Measurements from ENCODE around the gene TBCD.

DNA sequence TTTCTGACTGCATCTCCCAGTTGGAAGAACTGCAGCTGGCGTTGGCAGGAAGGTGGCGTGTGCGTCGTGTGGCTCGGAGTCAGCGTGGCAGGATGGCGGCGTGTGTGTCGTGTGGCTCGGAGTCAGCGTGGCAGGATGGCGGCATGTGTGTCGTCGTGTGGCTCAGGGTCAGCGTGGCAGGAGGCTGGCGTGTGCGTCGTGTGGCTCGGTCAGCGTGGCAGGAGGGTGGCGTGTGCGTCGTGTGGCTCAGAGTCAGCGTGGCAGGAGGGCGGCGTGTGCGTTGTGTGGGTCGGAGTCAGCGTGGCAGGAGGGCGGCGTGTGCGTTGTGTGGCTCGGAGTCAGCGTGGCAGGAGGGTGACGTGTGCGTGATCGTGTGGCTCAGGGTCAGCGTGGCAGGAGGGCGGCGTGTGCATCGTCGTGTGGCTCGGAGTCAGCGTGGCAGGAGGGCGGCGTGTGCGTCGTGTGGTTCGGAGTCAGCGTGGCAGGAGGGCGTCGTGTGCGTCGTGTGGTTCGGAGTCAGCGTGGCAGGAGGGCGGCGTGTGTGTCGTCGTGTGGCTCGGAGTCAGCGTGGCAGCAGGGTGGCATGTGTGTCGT lies 49.6 kb downstream of the TBCD start:
- TF ChIP-seq, protein P1, sequence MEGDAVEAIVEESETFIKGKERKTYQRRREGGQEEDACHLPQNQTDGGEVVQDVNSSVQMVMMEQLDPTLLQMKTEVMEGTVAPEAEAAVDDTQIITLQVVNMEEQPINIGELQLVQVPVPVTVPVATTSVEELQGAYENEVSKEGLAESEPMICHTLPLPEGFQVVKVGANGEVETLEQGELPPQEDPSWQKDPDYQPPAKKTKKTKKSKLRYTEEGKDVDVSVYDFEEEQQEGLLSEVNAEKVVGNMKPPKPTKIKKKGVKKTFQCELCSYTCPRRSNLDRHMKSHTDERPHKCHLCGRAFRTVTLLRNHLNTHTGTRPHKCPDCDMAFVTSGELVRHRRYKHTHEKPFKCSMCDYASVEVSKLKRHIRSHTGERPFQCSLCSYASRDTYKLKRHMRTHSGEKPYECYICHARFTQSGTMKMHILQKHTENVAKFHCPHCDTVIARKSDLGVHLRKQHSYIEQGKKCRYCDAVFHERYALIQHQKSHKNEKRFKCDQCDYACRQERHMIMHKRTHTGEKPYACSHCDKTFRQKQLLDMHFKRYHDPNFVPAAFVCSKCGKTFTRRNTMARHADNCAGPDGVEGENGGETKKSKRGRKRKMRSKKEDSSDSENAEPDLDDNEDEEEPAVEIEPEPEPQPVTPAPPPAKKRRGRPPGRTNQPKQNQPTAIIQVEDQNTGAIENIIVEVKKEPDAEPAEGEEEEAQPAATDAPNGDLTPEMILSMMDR (tag by site-specific recombination; IDR thresholded peaks at IDR 0.05) = no peak
- TF ChIP-seq SP3 (tag by site-specific recombination; IDR thresholded peaks at IDR 0.05) (no peak), ZNF610 (tag by site-specific recombination; IDR thresholded peaks at IDR 0.05; ENCODE audit: borderline replicate concordance) (no peak), ZNF239 (tag by site-specific recombination; IDR thresholded peaks at IDR 0.05) (no peak), KLF16 (tag by site-specific recombination; IDR thresholded peaks at IDR 0.05) (no peak), YY1 (tag by site-specific recombination; IDR thresholded peaks at IDR 0.05) (no peak), ZNF530 (tag by site-specific recombination; IDR thresholded peaks at IDR 0.05; ENCODE audit: low read depth) (no peak), SETDB1 (IDR thresholded peaks at IDR 0.05; ENCODE audit: insufficient read length, low read length) (no peak), ZNF510 (tag by site-specific recombination; IDR thresholded peaks at IDR 0.05; ENCODE audit: insufficient replicate concordance) (no peak)
- TF ChIP-seq, protein P2, sequence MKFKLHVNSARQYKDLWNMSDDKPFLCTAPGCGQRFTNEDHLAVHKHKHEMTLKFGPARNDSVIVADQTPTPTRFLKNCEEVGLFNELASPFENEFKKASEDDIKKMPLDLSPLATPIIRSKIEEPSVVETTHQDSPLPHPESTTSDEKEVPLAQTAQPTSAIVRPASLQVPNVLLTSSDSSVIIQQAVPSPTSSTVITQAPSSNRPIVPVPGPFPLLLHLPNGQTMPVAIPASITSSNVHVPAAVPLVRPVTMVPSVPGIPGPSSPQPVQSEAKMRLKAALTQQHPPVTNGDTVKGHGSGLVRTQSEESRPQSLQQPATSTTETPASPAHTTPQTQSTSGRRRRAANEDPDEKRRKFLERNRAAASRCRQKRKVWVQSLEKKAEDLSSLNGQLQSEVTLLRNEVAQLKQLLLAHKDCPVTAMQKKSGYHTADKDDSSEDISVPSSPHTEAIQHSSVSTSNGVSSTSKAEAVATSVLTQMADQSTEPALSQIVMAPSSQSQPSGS (tag by site-specific recombination; IDR thresholded peaks at IDR 0.05; ENCODE audit: low read depth) = no peak
- TF ChIP-seq, protein P3, sequence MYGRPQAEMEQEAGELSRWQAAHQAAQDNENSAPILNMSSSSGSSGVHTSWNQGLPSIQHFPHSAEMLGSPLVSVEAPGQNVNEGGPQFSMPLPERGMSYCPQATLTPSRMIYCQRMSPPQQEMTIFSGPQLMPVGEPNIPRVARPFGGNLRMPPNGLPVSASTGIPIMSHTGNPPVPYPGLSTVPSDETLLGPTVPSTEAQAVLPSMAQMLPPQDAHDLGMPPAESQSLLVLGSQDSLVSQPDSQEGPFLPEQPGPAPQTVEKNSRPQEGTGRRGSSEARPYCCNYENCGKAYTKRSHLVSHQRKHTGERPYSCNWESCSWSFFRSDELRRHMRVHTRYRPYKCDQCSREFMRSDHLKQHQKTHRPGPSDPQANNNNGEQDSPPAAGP (tag by site-specific recombination; IDR thresholded peaks at IDR 0.05) = no peak

Measured in HEK293 (cell line).